Stimulated activated CD4-positive, alpha-beta T cell treated with anti-CD3 and anti-CD28 coated beads, Interleukin-4, amount 100 ng/mL, for 1 hour (primary cell): ENCODE results near the gene RTP4.

ENCODE experiments used
- DNase-seq: peaks from one replicate; pipeline ENCODE4 v3.0.0-alpha.2; 2020

The RTP4 gene

DNA sequence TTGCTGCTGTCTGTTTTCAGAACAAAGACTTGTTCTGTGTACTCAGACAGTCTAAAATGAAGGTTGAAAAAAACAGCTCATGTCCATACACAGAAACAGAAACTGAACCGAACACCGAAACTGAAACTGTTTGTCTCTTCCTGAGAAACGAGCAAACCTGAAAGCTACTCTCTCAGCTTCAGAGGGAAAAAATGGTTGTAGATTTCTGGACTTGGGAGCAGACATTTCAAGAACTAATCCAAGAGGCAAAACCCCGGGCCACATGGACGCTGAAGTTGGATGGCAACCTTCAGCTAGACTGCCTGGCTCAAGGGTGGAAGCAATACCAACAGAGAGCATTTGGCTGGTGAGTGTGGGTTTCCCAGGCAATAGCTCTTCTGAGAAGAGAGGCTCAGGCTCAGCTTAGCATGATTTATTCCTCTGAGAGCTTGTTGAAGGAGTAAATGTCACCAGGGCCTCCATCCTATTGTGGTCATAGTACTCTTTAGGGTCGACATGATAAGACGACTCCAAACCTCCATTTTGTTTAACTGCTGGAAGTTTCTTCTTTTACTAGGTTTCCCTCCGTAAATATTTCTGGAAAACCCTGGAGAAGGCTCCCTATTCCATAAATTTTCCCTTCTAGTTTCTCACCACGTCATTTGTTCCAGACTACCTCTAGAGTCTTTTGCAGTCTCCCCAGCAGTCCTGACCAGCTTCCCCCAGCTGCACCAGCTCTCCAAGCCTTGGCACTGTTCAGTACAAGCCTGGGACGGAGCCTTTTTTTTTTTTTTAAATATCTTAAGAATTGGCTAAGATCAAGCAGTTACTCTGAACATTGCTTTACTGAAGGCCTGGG, at the start of gene RTP4:
Gene RTP4 (plus strand): TSS at position 135 of the 838 bp plus-strand sequence. CDS start 57 bp downstream, at position 192.
- DNase-seq = peak; percentile 17

GRCh38 chr3:187318819-187319616, 49.2 kb upstream of the RTP4 start:
- peak; percentile 20 for DNase-seq

GRCh38 chr3:187319699-187320302, 48.4 kb upstream of the RTP4 start:
- DNase-seq = peak; percentile 41

- DNase-seq = no peak
These were observed 46.4 kb upstream of the RTP4 start for GRCh38 chr3:187321766-187322165.

GRCh38 chr3:187322291-187322690, 45.9 kb upstream of the RTP4 start:
- no peak for DNase-seq

- no peak for DNase-seq
These were observed 45.1 kb upstream of the RTP4 start for GRCh38 chr3:187323091-187323490.

DNA sequence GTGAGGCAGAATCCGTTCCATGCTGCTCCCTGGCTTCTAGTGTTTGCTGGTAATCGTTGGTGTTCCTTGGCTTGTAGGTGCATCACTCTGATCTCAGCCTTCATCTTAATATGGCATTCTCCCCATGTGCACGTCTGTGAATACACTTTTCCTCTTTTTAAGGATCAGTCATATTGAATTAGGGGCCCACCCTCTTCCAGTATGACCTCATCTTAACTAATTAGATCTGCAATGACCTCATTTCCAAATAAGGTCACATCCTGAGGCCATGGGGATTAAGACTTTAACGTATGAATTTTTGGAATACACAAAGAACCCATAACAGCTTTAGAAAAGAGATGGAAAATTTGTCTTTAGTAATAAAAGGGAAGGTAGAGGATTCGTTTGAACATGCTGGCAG, 42.6 kb upstream of the RTP4 start:
- no peak for DNase-seq

DNA sequence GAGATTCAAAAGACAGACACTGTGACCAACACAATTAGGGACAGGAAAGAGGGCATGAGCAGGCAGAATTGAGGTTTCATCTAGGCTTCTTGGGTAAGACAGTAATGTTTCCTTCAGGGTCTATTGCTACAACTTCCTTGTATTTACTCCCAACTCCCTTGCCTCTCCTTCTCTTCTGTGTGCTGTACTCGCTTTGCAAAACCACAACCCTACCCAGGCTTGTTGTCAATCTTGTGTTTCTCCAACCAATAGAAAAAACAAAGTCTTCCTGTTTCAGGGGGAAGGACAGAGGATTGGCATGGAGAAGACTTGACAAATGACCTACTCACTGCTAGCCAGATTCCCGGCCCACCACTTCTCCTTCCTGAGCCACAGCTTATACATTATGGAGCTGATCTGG, 40.3 kb upstream of the RTP4 start:
- no peak for DNase-seq

DNA sequence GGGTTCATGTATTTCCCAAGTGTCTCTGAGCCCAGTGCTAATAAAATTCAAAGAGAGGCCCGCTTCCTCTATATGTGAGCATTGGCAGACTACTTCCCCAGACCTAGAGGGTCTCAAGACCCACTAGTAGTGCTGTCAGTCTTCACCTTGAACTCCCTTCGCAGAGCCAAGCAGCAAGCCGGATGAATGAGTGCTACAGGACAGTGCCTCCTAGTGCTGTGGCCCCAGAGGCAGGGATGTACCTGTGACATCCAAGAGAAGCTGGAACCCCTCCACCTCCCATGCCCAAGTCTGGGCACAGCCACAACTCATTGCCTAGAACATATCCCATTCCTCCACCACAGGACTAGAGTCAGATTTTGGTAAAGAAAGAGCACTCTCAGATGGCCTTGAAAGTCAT, 39.5 kb upstream of the RTP4 start:
- DNase-seq = no peak

DNA sequence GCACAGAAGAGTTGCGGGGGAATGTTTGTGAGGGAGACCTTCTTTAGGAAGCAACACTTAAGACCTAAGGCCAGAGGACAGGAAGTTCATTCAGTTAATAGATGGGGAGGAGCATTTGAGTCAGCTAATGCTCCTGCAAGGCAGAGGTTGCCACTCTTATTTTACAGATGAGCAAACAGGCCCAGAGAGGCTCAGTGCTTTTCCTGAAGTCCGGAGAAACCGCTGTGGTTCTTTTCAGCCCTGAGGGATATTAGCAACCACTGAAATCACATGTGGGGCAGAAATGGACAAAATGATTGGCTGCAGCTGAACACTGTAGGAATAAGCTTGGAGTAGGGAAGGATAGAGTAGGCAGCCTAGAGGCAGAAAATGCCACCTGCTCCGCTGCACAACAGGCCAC, 33.3 kb upstream of the RTP4 start:
- no peak for DNase-seq

GRCh38 chr3:187336322-187336721, 31.9 kb upstream of the RTP4 start:
- DNase-seq = no peak

DNA sequence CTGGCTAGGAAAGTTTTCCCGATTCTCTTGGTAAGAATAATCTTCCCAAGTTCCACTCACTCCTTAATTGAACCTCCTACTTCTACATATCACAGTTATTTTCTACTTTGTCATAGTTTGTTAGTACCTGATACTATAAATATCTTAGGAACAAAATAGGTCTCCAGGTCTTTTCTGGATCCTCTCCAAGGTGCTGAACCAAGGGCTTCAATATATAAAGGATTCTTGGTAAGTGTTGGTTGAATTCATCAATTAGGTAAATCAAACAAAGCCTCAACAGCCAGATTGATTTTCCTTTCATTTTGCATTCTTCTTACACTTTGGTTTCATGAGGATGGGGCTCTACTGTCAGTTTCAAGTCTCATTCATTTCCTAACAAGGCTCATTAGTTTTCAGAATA, 27.6 kb upstream of the RTP4 start:
- no peak for DNase-seq

GRCh38 chr3:187342255-187342654, 25.9 kb upstream of the RTP4 start:
- DNase-seq = no peak

DNA sequence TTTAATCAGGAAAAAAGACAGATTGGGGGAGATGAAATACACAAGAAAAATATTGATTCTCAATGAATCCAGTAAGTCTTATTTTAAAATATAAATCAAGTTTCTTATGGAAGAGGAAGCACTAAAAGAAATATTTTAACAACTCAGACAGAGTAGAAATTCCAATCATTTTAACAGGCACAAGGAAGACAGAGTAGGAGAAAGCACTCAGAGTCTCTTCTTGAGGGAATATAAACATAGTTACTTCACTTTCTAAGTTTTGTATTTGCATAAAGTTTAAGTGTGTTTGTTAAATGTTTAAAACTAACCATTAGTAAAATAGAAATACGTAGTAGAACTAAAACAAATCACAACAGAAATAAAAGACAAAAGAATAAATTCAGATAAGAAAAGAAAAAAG, 24.5 kb upstream of the RTP4 start:
- DNase-seq = no peak

DNA sequence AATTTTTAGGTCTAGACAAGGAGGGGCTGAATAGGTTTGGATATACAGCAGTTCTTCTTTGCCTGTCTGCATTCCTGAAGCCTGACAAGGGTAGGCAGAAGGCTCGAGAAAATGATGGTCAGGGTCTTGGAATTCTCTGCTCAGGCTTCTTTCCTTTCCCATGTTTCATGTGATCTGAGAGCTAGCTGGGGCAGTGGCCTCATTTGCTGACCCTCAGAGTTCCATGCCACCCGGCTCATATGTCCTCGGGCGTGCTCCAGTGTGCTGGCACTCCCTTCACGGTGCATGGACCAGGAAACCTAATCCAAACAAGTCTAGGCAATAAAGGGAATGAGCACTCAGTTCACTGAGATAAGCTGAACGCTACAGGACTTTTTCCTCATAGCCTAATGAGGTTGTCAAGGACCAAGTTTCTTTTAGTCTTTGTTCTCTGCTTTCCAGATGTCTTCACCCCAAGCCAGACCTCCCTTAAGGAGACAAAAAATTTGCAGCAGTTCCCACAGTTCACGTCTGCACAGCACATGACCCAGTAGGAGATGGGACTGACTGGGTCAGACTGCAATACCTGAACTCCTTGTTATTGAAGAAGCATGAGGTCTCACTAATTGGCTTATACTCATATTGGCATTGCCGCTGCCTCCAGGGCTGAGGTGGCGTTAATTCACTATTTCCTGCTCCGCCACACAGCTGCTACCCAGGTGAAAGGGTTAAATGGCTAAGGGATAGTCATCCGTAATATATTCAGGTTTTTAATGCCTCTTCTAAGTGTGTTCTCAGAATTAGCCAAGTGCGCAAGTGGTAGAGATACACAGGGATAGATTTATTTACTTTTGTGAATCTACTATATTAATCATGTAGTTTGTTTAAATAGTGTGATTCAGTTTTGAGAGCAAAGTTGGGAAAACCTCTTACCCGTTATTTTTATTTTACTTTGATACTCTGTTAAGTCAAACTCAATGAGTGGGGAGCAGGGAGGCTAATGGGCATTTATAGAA, 15.3 kb upstream of the RTP4 start:
- DNase-seq = no peak

- DNase-seq = no peak
These were observed 10.1 kb upstream of the RTP4 start for GRCh38 chr3:187358068-187358467.

DNA sequence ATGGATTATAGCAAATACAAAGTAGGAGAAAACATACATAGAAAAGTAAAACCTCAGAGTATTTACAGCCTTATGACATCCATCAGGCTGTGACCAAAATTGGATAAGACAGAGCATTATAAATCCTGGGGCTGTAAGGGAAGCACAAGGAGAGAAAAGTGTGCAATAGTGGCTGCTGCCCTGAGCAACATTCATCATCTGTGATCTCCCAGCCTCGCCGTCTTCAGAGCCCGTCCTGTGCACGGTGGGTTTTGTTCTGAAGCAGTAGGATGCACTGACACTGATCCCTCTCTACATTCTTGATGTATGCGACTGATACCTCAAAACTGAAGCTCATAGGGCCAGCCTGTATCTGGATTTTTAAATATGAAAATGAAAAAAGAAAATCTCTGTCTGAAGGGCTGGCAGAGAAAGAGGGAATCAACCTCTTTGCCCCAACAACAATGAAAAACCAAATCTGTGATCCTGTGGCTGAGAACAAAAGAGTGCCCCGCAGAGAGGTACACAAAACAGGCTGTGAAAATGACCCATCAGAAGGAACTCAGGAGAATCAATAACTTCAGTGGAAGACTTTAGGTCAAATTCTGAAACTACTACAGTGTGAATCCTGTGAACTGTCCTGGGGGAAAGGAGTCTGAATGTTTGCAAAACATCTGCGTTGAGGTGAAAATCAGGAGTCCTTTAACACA, 8.2 kb upstream of the RTP4 start:
- no peak for DNase-seq

DNA sequence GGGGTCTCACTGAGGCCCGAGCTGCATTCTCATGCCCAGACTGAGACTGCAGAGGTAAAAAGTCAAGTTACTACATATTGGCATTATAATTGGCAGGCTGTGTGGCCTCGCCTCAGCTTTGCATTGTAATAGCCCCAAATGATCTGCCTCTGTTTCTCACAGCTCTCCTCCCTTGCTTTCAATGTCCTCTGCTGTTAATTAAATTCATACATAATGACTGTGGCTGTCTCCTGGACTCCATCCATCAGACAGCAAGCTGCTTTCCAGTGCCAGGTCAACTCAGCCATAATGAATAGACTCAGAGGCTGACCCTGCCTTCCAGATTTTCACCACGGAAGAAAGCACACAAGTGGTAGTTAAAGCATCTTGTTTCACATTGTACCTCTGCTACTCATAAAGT, 7.6 kb upstream of the RTP4 start:
- no peak for DNase-seq

DNA sequence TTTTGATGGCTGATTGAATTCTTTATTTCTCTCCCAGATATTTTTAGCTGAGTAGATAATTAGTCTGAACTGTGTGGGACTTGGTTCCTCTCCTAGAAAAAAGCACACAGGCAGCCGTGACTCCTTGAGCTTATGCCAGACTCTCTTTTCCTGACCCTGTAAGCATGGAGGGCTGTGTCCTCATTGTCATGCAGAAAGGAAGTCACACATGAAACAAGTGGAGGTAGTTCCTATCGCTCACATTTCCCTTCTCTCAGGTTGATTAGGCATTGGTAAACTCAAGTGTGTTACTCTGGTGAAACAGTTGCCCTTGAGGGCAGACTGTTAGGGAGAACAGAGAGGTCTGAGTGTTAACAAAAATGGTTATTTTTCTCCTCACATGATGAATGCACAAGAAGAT, 6.3 kb upstream of the RTP4 start:
- DNase-seq = no peak

GRCh38 chr3:187367561-187368103, 553 bp upstream of the RTP4 start:
- peak; percentile 3 for DNase-seq

DNA sequence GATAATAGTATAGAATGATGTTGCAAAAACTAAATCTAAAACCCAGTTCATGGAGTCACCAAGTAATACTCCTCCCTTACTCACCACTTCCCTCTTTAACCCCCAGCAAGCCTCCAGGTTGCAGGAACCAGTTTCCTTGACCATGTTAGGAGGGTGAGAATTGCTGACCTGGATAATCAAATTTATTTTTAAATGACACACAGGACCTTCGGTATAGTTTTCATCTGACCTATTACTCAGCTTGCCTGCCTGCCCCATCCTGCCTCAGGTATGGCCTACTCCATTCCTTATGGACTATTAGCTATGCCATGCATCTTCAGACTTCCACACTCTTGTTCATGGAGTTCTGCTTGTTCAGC, 883 bp downstream of the RTP4 start:
- no peak for DNase-seq

GRCh38 chr3:187370051-187370450, 1.9 kb downstream of the RTP4 start:
- DNase-seq = no peak
